ENCODE results near the gene HPS5.

HPS5 gene

DNA sequence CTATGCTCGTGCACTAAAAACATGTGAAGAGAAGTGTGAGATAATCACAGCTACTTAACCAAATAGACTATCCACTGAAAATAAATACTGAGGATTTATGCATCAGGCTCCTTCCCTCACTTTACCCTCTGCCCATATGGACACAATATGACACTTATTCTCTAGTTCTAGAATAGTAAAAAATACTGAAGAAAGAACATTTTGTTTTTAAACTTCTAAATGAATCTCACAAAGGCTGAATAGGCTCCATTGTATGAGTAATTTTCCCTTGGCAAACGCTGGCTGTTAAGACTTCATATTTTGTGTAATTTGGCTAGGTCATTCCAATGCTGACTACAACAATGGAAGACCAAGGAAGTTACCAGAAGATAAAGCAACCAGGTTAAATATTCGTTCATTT is 9.9 kb downstream of the HPS5 start:
- no peak overlapping the region for H3K27ac ChIP-seq (ENCODE audit: low read depth, low read length)

DNA sequence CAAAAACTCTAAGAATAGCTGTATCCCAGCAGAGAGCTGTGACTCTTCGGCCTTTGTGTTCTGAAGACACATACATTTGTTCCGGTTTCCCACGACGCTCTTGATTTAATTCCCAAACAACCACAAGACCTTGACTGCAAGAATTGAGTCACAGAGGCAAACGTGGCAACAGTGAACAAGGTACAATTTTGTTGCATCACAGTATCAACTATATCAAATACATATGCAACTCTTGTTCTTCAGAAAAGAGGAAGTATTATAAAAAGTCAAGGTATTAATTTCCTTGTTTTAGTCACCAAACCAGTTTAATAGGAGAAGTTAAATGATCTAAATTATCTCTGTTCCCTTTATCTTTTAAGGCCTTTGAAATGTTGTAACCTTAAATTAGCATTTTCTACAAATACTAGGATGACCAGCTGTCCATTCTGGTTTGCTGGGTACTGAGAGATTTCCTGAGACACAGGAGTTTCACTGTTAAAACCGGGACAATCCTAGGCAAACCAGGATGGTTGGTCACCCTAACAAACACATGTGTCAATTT is 11.1 kb downstream of the HPS5 start:
- no peak overlapping the region for H2BK15ac ChIP-seq (replicated peaks; ENCODE audit: low read depth)
- no peak overlapping the region for H3K18ac ChIP-seq (ENCODE audit: low read length)
- DNase-seq: no peak
- H4K8ac ChIP-seq (ENCODE audit: low read depth, low read length): no peak overlapping the region
- H3K79me1 ChIP-seq (ENCODE audit: low read length): peaks cover 4% of the 10 kb centered on the region
- no peak overlapping the region for H2BK120ac ChIP-seq (ENCODE audit: low read depth, low read length)
- H3K4me2 ChIP-seq (ENCODE audit: low read length): no peak overlapping the region
- no CpG with 5 or more reads among the region's 6 CpGs for WGBS (ENCODE audit: extremely low coverage, insufficient coverage, low lambda C conversion rate)
- H4K5ac ChIP-seq (ENCODE audit: low read length): no peak overlapping the region
- no peak overlapping the region for H2AK5ac ChIP-seq (ENCODE audit: low read length)
- no peak overlapping the region for H3K23ac ChIP-seq (ENCODE audit: low read length)
- H3K79me2 ChIP-seq (ENCODE audit: control insufficient read depth, insufficient read depth, low read length): peaks cover 3% of the 10 kb centered on the region
- H3K36me3 ChIP-seq (ENCODE audit: control insufficient read depth, insufficient read depth, low read length): peaks cover 5% of the 10 kb centered on the region
- no peak overlapping the region for H3K27ac ChIP-seq (ENCODE audit: low read depth, low read length)
- no peak overlapping the region for H3K4ac ChIP-seq (ENCODE audit: low read depth, low read length)
- no peak overlapping the region for H2BK5ac ChIP-seq (ENCODE audit: low read length)
- H3K4me1 ChIP-seq (ENCODE audit: control insufficient read depth, low read depth, low read length): no peaks in the 10 kb centered on the region
- H3K4me3 ChIP-seq (ENCODE audit: low read length): no peak overlapping the region
- no peaks in the 10 kb centered on the region for H3K27me3 ChIP-seq (ENCODE audit: insufficient read depth, low read length, poor library complexity)
- no peak overlapping the region for H3K56ac ChIP-seq (ENCODE audit: low read length)
- H3K9ac ChIP-seq (ENCODE audit: low read length): no peak overlapping the region

More for the DNA sequence above, 9.9 kb downstream of the HPS5 start:
- Histone ChIP-seq H3K4me1 (ENCODE audit: control insufficient read depth, low read depth, low read length) (no peaks in the 10 kb centered on the region), H3K56ac (ENCODE audit: low read length) (no peak overlapping the region), H2BK120ac (ENCODE audit: low read depth, low read length) (no peak overlapping the region), H3K4ac (ENCODE audit: low read depth, low read length) (no peak overlapping the region), H2AK5ac (ENCODE audit: low read length) (no peak overlapping the region), H3K18ac (ENCODE audit: low read length) (no peak overlapping the region), H4K5ac (ENCODE audit: low read length) (no peak overlapping the region), H2BK15ac (replicated peaks; ENCODE audit: low read depth) (no peak overlapping the region), H3K4me3 (ENCODE audit: low read length) (no peak overlapping the region), H3K27me3 (ENCODE audit: insufficient read depth, low read length, poor library complexity) (no peaks in the 10 kb centered on the region), H3K79me1 (ENCODE audit: low read length) (peaks cover 6% of the 10 kb centered on the region), H3K9ac (ENCODE audit: low read length) (no peak overlapping the region), H3K79me2 (ENCODE audit: control insufficient read depth, insufficient read depth, low read length) (peaks cover 3% of the 10 kb centered on the region), H3K23ac (ENCODE audit: low read length) (no peak overlapping the region), H3K36me3 (ENCODE audit: control insufficient read depth, insufficient read depth, low read length) (peaks cover 5% of the 10 kb centered on the region), H4K8ac (ENCODE audit: low read depth, low read length) (no peak overlapping the region), H2BK5ac (ENCODE audit: low read length) (no peak overlapping the region), H3K4me2 (ENCODE audit: low read length) (no peak overlapping the region)
- DNase-seq: no peak
- WGBS (ENCODE audit: extremely low coverage, insufficient coverage, low lambda C conversion rate): no CpG with 5 or more reads among the region's 3 CpGs

GRCh38 chr11:18309691-18310090 is 12.2 kb downstream of the HPS5 start:
- no peak overlapping the region for H3K27ac ChIP-seq (ENCODE audit: low read depth, low read length)

DNA sequence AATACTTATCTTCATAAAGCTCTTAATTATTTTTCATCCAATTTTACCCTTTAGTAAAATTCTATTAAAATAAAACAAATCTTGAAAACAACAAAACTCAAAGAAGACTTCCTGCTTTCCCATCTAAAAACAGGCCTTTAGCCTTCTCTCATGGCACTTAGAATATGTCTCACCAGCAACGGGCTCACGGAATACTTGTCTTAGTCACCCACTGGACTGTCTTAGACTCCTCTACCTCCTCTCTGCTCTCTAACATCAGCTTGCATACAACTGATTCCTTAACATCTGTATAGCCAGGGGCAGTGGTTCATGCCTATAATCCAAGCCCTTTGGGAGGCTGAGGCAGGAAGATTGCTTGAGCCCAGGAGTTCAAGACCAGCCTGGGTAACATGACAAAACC is 13.7 kb downstream of the HPS5 start:
- Histone ChIP-seq H3K36me3 (ENCODE audit: control insufficient read depth, insufficient read depth, low read length) (peaks cover 5% of the 10 kb centered on the region), H2BK120ac (ENCODE audit: low read depth, low read length) (no peak overlapping the region), H3K23ac (ENCODE audit: low read length) (no peak overlapping the region), H3K18ac (ENCODE audit: low read length) (no peak overlapping the region), H2AK5ac (ENCODE audit: low read length) (no peak overlapping the region), H3K4me1 (ENCODE audit: control insufficient read depth, low read depth, low read length) (no peaks in the 10 kb centered on the region), H4K8ac (ENCODE audit: low read depth, low read length) (no peak overlapping the region), H3K9ac (ENCODE audit: low read length) (no peak overlapping the region), H3K27me3 (ENCODE audit: insufficient read depth, low read length, poor library complexity) (no peaks in the 10 kb centered on the region), H3K4me2 (ENCODE audit: low read length) (no peak overlapping the region), H4K5ac (ENCODE audit: low read length) (no peak overlapping the region), H3K56ac (ENCODE audit: low read length) (no peak overlapping the region), H3K79me1 (ENCODE audit: low read length) (no peaks in the 10 kb centered on the region), H3K4ac (ENCODE audit: low read depth, low read length) (no peak overlapping the region), H3K79me2 (ENCODE audit: control insufficient read depth, insufficient read depth, low read length) (no peaks in the 10 kb centered on the region), H2BK15ac (replicated peaks; ENCODE audit: low read depth) (no peak overlapping the region), H3K4me3 (ENCODE audit: low read length) (no peak overlapping the region), H2BK5ac (ENCODE audit: low read length) (no peak overlapping the region), H3K27ac (ENCODE audit: low read depth, low read length) (no peak overlapping the region)
- WGBS (ENCODE audit: extremely low coverage, insufficient coverage, low lambda C conversion rate): no CpG with 5 or more reads among the region's 2 CpGs
- no peak for DNase-seq

More at GRCh38 chr11:18309691-18310090, 12.2 kb downstream of the HPS5 start:
- DNase-seq: no peak
- Histone ChIP-seq H3K4me3 (ENCODE audit: low read length) (no peak overlapping the region), H3K4me2 (ENCODE audit: low read length) (no peak overlapping the region), H2BK15ac (replicated peaks; ENCODE audit: low read depth) (no peak overlapping the region), H3K79me2 (ENCODE audit: control insufficient read depth, insufficient read depth, low read length) (no peaks in the 10 kb centered on the region), H3K4ac (ENCODE audit: low read depth, low read length) (no peak overlapping the region), H3K18ac (ENCODE audit: low read length) (no peak overlapping the region), H4K5ac (ENCODE audit: low read length) (no peak overlapping the region), H3K23ac (ENCODE audit: low read length) (no peak overlapping the region), H2BK5ac (ENCODE audit: low read length) (no peak overlapping the region), H3K27me3 (ENCODE audit: insufficient read depth, low read length, poor library complexity) (no peaks in the 10 kb centered on the region), H3K56ac (ENCODE audit: low read length) (no peak overlapping the region), H2AK5ac (ENCODE audit: low read length) (no peak overlapping the region), H3K79me1 (ENCODE audit: low read length) (no peaks in the 10 kb centered on the region), H3K4me1 (ENCODE audit: control insufficient read depth, low read depth, low read length) (no peaks in the 10 kb centered on the region), H4K8ac (ENCODE audit: low read depth, low read length) (no peak overlapping the region), H2BK120ac (ENCODE audit: low read depth, low read length) (no peak overlapping the region), H3K9ac (ENCODE audit: low read length) (no peak overlapping the region), H3K36me3 (ENCODE audit: control insufficient read depth, insufficient read depth, low read length) (peaks cover 5% of the 10 kb centered on the region)
- WGBS (ENCODE audit: extremely low coverage, insufficient coverage, low lambda C conversion rate): no CpG with 5 or more reads among the region's 5 CpGs

- H3K27ac ChIP-seq (ENCODE audit: low read depth, low read length): no peak overlapping the region
- H2BK120ac ChIP-seq (ENCODE audit: low read depth, low read length): no peak overlapping the region
- H3K79me2 ChIP-seq (ENCODE audit: control insufficient read depth, insufficient read depth, low read length): no peaks in the 10 kb centered on the region
- no peak overlapping the region for H2AK5ac ChIP-seq (ENCODE audit: low read length)
- no peak overlapping the region for H3K23ac ChIP-seq (ENCODE audit: low read length)
- H3K4me2 ChIP-seq (ENCODE audit: low read length): no peak overlapping the region
- no peaks in the 10 kb centered on the region for H3K4me1 ChIP-seq (ENCODE audit: control insufficient read depth, low read depth, low read length)
- no peak overlapping the region for H4K5ac ChIP-seq (ENCODE audit: low read length)
- DNase-seq: no peak
- 100% methylated on average over 1 of the region's 2 CpGs for WGBS (ENCODE audit: extremely low coverage, insufficient coverage, low lambda C conversion rate)
- no peak overlapping the region for H2BK5ac ChIP-seq (ENCODE audit: low read length)
- no peaks in the 10 kb centered on the region for H3K79me1 ChIP-seq (ENCODE audit: low read length)
- no peak overlapping the region for H3K4ac ChIP-seq (ENCODE audit: low read depth, low read length)
- H3K9ac ChIP-seq (ENCODE audit: low read length): no peak overlapping the region
- no peaks in the 10 kb centered on the region for H3K27me3 ChIP-seq (ENCODE audit: insufficient read depth, low read length, poor library complexity)
- no peak overlapping the region for H3K4me3 ChIP-seq (ENCODE audit: low read length)
- H3K56ac ChIP-seq (ENCODE audit: low read length): no peak overlapping the region
- H2BK15ac ChIP-seq (replicated peaks; ENCODE audit: low read depth): no peak overlapping the region
- H3K18ac ChIP-seq (ENCODE audit: low read length): no peak overlapping the region
- H4K8ac ChIP-seq (ENCODE audit: low read depth, low read length): no peak overlapping the region
- H3K36me3 ChIP-seq (ENCODE audit: control insufficient read depth, insufficient read depth, low read length): peaks cover 5% of the 10 kb centered on the region
These were observed 14.3 kb downstream of the HPS5 start for GRCh38 chr11:18307461-18308139.

- Histone ChIP-seq H2BK5ac (ENCODE audit: low read length) (no peak overlapping the region), H3K4ac (ENCODE audit: low read depth, low read length) (no peak overlapping the region), H4K5ac (ENCODE audit: low read length) (no peak overlapping the region), H4K8ac (ENCODE audit: low read depth, low read length) (no peak overlapping the region), H3K36me3 (ENCODE audit: control insufficient read depth, insufficient read depth, low read length) (peaks cover 3% of the 10 kb centered on the region), H3K9ac (ENCODE audit: low read length) (no peak overlapping the region), H3K56ac (ENCODE audit: low read length) (no peak overlapping the region), H3K27ac (ENCODE audit: low read depth, low read length) (no peak overlapping the region), H3K18ac (ENCODE audit: low read length) (no peak overlapping the region), H3K27me3 (ENCODE audit: insufficient read depth, low read length, poor library complexity) (no peaks in the 10 kb centered on the region), H3K79me2 (ENCODE audit: control insufficient read depth, insufficient read depth, low read length) (no peaks in the 10 kb centered on the region), H3K23ac (ENCODE audit: low read length) (no peak overlapping the region), H3K79me1 (ENCODE audit: low read length) (no peaks in the 10 kb centered on the region), H2BK15ac (replicated peaks; ENCODE audit: low read depth) (no peak overlapping the region), H3K4me2 (ENCODE audit: low read length) (no peak overlapping the region), H2BK120ac (ENCODE audit: low read depth, low read length) (no peak overlapping the region), H2AK5ac (ENCODE audit: low read length) (no peak overlapping the region), H3K4me3 (ENCODE audit: low read length) (no peak overlapping the region), H3K4me1 (ENCODE audit: control insufficient read depth, low read depth, low read length) (no peaks in the 10 kb centered on the region)
- no peak for DNase-seq
These were observed 17.2 kb downstream of the HPS5 start for GRCh38 chr11:18304745-18305144.
